GM10266 (cell line): ENCODE results near the gene MLLT11.

Experiments used
- DNase-seq: peaks from one replicate; pipeline ENCODE4 v3.0.0; 2012; ENCODE audit errors: extremely low spot score
- CTCF ChIP-seq: IDR thresholded peaks from 2 replicates; pipeline ENCODE4 v1.5.1; 2012; ENCODE audit warnings: mild to moderate bottlenecking, low read depth; ENCODE audit not compliant: control insufficient read depth, insufficient read depth; ENCODE audit errors: missing control alignments

The MLLT11 gene

GRCh38 chr1:151098126-151098525, 37.9 kb downstream of the MLLT11 start:
- no peak for TF ChIP-seq CTCF
- no peak for DNase-seq

GRCh38 chr1:151104630-151105029, 44.4 kb downstream of the MLLT11 start:
- no peak for TF ChIP-seq CTCF
- DNase-seq, result no peak

- no peak for DNase-seq
- TF ChIP-seq CTCF, result no peak
Measured at GRCh38 chr1:151106894-151107293, 46.7 kb downstream of the MLLT11 start.

GRCh38 chr1:151108331-151108730, 48.1 kb downstream of the MLLT11 start:
- no peak for DNase-seq
- no peak for TF ChIP-seq CTCF

- DNase-seq, result no peak
- no peak for TF ChIP-seq CTCF
Measured at GRCh38 chr1:151113877-151114276, 53.7 kb downstream of the MLLT11 start.
